ENCODE measurements around the gene SARM1. TPM values are rescaled to one million over a fixed set of nuclear protein-coding genes. Genes with fewer than 3 reads are reported as not detected.

The SARM1 gene
- total and polyA plus RNA-seq, 9 of the 15 experiments (the other 6 are each of a cell fraction or from before 2014, with no cell fraction given): 0.04 to 0.55 (median 0.11) TPM; not detected in 2

DNA sequence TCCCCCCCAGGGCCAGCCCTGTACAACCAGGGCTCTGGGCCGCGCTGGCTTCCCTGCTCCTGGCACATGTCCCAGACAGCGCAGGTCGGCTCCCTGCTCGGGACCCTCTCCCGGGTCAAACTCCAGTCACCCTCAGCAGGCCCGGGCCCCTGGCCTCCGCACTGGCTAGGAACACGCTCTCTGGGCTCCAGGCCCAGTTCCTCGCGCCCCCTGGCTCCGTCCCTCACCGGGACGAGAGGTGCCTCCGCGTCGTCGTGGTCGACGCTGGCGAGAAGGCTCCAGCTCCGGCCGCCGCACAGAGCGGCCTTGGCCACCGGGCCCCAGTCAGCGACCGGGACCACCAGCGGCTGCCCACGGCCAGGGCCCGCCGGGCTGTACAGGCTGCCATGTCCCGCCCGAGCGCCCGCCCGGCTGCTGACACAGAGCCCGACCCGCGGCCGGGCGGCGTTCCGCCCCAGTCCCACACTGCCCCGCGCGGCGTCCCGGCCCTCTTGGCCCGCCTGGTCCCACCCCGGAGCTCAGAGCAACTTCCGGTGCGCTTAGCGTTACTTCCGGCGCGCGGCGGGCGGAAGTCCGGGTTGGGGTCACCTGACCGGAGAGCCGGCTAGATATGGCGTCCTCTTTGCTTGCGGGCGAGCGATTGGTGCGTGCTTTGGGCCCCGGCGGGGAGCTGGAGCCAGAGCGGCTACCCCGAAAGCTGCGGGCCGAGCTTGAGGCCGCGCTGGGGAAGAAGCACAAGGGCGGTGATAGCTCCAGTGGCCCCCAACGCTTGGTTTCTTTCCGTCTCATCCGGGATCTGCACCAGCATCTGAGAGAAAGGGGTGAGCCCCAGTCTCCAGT is 14.2 kb upstream of the SARM1 start, which contains the start of gene POLDIP2 (continued):
- TF ChIP-seq, protein P1, sequence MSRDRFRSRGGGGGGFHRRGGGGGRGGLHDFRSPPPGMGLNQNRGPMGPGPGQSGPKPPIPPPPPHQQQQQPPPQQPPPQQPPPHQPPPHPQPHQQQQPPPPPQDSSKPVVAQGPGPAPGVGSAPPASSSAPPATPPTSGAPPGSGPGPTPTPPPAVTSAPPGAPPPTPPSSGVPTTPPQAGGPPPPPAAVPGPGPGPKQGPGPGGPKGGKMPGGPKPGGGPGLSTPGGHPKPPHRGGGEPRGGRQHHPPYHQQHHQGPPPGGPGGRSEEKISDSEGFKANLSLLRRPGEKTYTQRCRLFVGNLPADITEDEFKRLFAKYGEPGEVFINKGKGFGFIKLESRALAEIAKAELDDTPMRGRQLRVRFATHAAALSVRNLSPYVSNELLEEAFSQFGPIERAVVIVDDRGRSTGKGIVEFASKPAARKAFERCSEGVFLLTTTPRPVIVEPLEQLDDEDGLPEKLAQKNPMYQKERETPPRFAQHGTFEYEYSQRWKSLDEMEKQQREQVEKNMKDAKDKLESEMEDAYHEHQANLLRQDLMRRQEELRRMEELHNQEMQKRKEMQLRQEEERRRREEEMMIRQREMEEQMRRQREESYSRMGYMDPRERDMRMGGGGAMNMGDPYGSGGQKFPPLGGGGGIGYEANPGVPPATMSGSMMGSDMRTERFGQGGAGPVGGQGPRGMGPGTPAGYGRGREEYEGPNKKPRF (IDR thresholded peaks at IDR 0.05; ENCODE audit: low read depth, low read length): no peak
- peak; percentile 54; the same call in 1 of the 2 replicates for TF ChIP-seq NFRKB (IDR thresholded peaks at IDR 0.05; ENCODE audit: low read depth)
- TF ChIP-seq, protein P2, sequence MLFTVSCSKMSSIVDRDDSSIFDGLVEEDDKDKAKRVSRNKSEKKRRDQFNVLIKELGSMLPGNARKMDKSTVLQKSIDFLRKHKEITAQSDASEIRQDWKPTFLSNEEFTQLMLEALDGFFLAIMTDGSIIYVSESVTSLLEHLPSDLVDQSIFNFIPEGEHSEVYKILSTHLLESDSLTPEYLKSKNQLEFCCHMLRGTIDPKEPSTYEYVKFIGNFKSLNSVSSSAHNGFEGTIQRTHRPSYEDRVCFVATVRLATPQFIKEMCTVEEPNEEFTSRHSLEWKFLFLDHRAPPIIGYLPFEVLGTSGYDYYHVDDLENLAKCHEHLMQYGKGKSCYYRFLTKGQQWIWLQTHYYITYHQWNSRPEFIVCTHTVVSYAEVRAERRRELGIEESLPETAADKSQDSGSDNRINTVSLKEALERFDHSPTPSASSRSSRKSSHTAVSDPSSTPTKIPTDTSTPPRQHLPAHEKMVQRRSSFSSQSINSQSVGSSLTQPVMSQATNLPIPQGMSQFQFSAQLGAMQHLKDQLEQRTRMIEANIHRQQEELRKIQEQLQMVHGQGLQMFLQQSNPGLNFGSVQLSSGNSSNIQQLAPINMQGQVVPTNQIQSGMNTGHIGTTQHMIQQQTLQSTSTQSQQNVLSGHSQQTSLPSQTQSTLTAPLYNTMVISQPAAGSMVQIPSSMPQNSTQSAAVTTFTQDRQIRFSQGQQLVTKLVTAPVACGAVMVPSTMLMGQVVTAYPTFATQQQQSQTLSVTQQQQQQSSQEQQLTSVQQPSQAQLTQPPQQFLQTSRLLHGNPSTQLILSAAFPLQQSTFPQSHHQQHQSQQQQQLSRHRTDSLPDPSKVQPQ (CRISPR knock-in tag; IDR thresholded peaks at IDR 0.05; ENCODE audit: borderline replicate concordance): no peak
- TF ChIP-seq, protein P3, sequence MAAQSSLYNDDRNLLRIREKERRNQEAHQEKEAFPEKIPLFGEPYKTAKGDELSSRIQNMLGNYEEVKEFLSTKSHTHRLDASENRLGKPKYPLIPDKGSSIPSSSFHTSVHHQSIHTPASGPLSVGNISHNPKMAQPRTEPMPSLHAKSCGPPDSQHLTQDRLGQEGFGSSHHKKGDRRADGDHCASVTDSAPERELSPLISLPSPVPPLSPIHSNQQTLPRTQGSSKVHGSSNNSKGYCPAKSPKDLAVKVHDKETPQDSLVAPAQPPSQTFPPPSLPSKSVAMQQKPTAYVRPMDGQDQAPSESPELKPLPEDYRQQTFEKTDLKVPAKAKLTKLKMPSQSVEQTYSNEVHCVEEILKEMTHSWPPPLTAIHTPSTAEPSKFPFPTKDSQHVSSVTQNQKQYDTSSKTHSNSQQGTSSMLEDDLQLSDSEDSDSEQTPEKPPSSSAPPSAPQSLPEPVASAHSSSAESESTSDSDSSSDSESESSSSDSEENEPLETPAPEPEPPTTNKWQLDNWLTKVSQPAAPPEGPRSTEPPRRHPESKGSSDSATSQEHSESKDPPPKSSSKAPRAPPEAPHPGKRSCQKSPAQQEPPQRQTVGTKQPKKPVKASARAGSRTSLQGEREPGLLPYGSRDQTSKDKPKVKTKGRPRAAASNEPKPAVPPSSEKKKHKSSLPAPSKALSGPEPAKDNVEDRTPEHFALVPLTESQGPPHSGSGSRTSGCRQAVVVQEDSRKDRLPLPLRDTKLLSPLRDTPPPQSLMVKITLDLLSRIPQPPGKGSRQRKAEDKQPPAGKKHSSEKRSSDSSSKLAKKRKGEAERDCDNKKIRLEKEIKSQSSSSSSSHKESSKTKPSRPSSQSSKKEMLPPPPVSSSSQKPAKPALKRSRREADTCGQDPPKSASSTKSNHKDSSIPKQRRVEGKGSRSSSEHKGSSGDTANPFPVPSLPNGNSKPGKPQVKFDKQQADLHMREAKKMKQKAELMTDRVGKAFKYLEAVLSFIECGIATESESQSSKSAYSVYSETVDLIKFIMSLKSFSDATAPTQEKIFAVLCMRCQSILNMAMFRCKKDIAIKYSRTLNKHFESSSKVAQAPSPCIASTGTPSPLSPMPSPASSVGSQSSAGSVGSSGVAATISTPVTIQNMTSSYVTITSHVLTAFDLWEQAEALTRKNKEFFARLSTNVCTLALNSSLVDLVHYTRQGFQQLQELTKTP (IDR thresholded peaks at IDR 0.05; ENCODE audit: low read depth in 1 of 2, partially characterized antibody in 2 of 2): peak; percentile 62 to 87
- TF ChIP-seq ZSCAN32 (CRISPR knock-in tag; IDR thresholded peaks at IDR 0.05): no peak
- TF ChIP-seq, protein P4, sequence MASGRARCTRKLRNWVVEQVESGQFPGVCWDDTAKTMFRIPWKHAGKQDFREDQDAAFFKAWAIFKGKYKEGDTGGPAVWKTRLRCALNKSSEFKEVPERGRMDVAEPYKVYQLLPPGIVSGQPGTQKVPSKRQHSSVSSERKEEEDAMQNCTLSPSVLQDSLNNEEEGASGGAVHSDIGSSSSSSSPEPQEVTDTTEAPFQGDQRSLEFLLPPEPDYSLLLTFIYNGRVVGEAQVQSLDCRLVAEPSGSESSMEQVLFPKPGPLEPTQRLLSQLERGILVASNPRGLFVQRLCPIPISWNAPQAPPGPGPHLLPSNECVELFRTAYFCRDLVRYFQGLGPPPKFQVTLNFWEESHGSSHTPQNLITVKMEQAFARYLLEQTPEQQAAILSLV (tag; IDR thresholded peaks at IDR 0.05): no peak
- no peak for TF ChIP-seq PRPF4 (IDR thresholded peaks at IDR 0.05; ENCODE audit: insufficient read depth, low read depth, low read length, poor library complexity, severe bottlenecking)
- no peak for TF ChIP-seq ZBTB8A (IDR thresholded peaks at IDR 0.05; ENCODE audit: partially characterized antibody)
- TF ChIP-seq, protein P5, sequence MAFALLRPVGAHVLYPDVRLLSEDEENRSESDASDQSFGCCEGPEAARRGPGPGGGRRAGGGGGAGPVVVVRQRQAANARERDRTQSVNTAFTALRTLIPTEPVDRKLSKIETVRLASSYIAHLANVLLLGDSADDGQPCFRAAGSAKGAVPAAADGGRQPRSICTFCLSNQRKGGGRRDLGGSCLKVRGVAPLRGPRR (CRISPR knock-in tag; IDR thresholded peaks at IDR 0.05): no peak
- no peak for TF ChIP-seq KAT7 (CRISPR knock-in tag; IDR thresholded peaks at IDR 0.05; ENCODE audit: borderline replicate concordance)
- TF ChIP-seq, protein P6, sequence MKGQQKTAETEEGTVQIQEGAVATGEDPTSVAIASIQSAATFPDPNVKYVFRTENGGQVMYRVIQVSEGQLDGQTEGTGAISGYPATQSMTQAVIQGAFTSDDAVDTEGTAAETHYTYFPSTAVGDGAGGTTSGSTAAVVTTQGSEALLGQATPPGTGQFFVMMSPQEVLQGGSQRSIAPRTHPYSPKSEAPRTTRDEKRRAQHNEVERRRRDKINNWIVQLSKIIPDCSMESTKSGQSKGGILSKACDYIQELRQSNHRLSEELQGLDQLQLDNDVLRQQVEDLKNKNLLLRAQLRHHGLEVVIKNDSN (CRISPR knock-in tag; IDR thresholded peaks at IDR 0.05): peak; percentile 94
- no peak for TF ChIP-seq EHMT2 (IDR thresholded peaks at IDR 0.05)
- TF ChIP-seq, protein P7, sequence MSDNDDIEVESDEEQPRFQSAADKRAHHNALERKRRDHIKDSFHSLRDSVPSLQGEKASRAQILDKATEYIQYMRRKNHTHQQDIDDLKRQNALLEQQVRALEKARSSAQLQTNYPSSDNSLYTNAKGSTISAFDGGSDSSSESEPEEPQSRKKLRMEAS (CRISPR knock-in tag; IDR thresholded peaks at IDR 0.05): no peak
- no peak for TF ChIP-seq RFX7 (CRISPR knock-in tag; IDR thresholded peaks at IDR 0.05)

All from K562 (cell line).